ENCODE results near the gene COA7. TPM values are rescaled to one million over a fixed set of nuclear protein-coding genes. Genes with fewer than 3 reads are reported as not detected.
"Not testable (repeated sequence)": the region's sequence is repeated elsewhere in the genome, so short reads cannot be mapped to it uniquely, and the experiment has no call there.

The COA7 gene
- polyA plus RNA-seq (ENCODE audit: insufficient read length in 3 of 3): 10 to 100 TPM; 17.8 to 20.2 (median 19.6) TPM

- DNase-seq (ENCODE audit: low read depth in 3 of 3, low spot score in 2 of 3): peak; percentile 65 to 79 (median 78)
These were observed at the start of gene COA7 for GRCh38 chr1:52697795-52698674. COA7 (minus strand) TSS chr1:52698347; CDS start chr1:52698326, 21 bp downstream.

- DNase-seq (ENCODE audit: low read depth in 3 of 3, low spot score in 2 of 3): no peak
These were observed 49.3 kb upstream of the COA7 start for GRCh38 chr1:52747450-52747849.

DNA sequence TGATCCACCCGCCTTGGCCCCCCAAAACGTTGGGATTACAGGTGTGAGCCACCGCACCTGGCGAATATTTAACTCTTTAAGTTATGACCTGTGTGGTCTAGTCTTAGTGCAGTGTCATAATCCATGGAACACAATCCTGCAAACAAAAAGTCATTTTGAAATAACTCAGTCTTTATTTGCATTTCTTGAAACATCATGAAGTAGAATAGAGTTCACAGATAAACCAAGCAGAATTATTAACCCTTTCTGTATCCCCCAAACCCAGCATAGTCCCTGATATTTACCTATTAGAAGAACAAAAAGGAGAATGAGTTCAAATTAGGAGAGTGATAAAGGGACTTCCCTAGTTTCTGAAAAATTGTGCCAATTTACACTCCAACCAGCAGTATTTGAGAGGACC, 48.0 kb upstream of the COA7 start:
- DNase-seq (ENCODE audit: low read depth in 3 of 3, low spot score in 2 of 3): no peak

DNA sequence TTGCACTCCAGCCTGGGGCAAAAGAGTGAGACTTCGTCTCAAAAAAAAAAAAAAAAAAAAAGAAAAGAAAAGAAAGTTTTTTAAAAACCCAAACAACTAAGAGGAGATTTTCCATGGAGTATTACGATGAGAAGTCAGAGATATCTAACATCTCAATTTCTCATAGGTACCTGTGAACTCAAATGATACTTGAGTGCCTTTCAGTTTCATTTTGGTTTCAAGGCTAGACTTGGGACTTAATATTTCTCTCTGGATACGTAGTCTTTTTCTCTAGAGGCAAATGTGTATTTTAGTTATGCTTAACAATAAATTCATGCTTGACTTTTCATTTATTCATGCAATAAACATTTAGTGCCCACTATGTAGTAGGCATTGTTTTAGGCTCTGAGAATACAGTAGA, 43.1 kb upstream of the COA7 start:
- no peak for DNase-seq (ENCODE audit: low read depth in 3 of 3, low spot score in 2 of 3)

DNA sequence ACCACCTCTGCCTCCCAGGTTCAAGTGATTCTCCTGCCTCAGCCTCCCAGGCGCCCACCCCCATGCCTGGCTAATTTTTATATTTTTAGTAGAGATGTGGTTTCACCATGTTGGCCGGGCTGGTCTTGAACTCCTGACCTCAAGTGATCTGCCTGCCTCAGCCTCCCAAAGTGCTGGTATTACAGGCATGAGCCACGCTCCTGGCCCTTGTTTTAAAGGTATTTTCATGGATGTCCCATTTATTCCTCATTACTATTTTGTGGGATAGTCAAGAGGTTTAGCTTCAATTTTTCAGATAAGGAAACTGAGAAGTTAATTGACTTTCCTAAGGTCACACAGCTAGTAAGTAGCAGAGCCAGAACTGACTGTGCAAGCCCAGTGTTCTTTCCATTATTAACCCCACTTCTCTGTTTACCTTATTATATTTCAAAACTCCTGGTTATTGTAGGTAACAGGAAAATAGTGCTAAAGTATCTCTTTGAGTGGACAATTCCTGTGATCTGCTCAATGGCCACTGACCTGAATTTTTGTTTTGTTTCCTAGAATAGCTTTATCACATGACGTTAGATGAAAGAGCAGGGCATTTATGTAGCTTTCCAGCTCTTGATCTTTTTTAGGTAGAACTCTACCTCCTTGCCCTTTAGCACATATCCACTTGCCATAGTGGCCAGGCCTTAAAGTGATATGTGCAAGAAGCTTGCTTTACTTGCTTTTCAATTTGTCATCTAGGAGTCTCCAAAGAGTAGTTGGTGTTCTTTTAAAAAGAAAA, 41.7 kb upstream of the COA7 start:
- DNase-seq (ENCODE audit: low read depth in 3 of 3, low spot score in 2 of 3): no peak

DNA sequence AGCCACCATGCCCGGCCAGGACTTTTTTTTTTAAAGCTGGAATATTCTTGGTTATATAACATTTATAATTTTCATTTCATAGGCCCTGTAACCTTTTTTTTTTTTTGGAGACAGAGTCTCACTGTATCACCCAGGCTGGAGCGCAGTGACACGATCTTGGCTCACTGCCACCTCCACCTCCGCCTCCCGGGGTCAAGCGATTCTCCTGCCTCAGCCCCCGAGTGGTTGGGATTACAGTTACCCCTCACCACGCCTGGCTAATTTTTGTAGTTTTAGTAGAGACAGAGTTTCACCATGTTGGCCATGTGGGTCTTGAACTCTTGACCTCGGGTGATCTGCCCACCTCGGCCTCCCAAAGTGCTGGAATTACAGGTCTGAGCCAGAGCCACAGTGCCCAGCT, 40.7 kb upstream of the COA7 start:
- DNase-seq (ENCODE audit: low read depth in 3 of 3, low spot score in 2 of 3): no peak

DNA sequence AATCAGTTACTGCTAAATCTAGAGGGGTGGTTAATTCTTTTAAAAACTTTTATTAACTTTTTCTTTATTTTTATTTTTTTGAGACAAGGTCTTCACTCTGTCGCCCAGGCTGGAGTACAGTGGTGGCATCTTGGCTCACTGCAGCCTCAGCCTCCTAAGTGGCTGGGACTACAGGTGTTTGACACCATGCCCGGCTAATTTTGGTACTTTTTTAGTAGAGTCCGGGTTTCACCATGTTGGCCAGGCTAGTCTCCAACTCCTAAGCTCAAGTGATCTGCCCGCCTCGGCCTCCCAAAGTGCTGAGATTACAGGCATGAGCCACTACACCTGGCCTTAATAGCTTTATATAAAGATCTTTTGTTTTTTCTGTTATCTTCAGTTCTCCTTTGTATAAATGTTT, 40.0 kb upstream of the COA7 start:
- DNase-seq (ENCODE audit: low read depth in 3 of 3, low spot score in 2 of 3): no peak

- not testable (repeated sequence) for DNase-seq (ENCODE audit: low read depth in 3 of 3, low spot score in 2 of 3)
These were observed 37.2 kb upstream of the COA7 start for GRCh38 chr1:52735371-52735770.

DNA sequence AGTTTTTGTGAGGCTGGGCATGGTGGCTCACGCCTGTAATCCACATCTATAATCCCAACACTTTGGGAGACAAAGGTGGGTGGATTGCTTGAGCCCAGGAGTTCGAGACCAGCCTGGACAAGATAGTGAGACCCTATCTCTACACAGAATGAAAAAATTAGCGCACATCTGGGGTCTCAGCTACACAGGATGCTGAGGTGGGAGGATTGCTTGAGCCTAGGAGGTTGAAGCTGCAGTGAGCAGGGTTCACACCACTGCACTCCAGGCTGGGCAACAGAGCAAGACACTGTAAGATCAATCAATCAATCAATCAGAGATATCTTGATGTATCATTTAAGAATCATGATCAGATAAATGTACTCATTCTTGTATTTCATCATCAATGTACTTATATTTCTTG, 35.2 kb upstream of the COA7 start:
- no peak for DNase-seq (ENCODE audit: low read depth in 3 of 3, low spot score in 2 of 3)

GRCh38 chr1:52727956-52728656, 30.0 kb upstream of the COA7 start:
- DNase-seq (ENCODE audit: low read depth in 3 of 3, low spot score in 2 of 3): no peak

- DNase-seq (ENCODE audit: low read depth in 3 of 3, low spot score in 2 of 3): no peak
These were observed 29.0 kb upstream of the COA7 start for GRCh38 chr1:52727114-52727586.

DNA sequence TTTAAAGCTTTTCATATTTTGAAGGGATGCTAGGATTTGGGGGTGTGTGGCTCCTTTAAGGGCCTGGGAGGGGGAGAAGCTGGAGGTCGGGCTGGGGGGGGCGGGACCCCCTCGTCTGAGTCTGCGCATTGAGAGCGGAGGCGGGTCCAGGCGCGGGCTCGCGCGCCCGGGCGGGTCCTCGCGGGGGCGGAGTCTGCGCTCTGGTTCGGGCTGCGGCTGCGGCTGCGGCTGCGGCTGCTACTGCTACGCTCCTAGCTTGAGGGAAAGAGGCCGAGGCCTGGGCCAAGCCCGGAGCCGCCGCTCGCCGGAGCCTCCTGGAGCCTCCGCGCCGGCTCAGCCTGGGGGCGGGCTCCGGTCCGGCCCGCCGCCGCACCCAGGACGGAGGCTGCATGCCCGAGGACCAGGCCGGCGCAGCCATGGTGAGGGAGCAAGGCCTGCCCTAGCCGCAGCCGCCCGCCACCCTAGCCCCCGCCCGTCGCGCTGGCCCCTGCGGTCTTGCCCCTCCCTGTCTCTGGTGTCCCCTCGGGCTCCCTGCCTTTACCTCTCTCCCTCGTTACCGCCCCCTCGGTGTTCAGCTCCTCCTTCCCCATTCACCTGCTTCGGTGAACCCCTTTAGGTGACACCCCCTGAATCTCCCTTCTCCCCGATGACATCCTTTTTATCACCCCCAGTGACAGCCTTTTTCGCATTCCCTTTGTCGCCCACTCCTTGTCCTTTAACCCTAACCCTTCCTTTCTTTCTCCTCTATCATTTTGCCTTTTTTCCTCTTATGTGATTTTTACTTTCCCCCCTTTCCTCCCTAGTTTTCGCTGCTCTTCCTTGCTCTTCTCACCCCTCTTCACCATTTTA, 28.3 kb upstream of the COA7 start, which contains the start of gene ZYG11B:
Gene ZYG11B (plus strand): TSS at position 189 of the 849 bp plus-strand sequence. CDS start 201 bp downstream, at position 390.
- peak; percentile 64 to 84 (median 74) for DNase-seq (ENCODE audit: low read depth in 3 of 3, low spot score in 2 of 3)

GRCh38 chr1:52725903-52726264, 27.7 kb upstream of the COA7 start:
- no peak for DNase-seq (ENCODE audit: low read depth in 3 of 3, low spot score in 2 of 3)

DNA sequence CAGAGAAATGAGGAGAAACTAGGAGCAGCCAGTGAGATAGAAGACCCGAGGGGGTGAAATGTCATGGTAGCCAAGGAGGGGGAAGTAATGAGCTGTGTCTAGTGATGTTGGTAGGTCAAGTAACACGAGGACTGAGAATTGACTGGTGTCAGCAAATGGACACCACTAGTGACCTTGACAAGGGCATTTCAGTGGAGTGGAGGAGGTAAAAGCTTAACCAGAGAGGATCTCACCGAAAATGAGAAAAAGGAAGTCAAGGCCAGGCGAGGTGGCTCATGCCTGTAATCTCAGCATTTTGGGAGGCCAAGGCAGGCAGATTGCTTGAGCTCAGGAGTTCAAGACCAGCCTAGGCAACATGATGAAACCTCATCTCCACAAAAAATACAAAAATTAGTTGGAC, 25.1 kb upstream of the COA7 start:
- no peak for DNase-seq (ENCODE audit: low read depth in 3 of 3, low spot score in 2 of 3)

DNA sequence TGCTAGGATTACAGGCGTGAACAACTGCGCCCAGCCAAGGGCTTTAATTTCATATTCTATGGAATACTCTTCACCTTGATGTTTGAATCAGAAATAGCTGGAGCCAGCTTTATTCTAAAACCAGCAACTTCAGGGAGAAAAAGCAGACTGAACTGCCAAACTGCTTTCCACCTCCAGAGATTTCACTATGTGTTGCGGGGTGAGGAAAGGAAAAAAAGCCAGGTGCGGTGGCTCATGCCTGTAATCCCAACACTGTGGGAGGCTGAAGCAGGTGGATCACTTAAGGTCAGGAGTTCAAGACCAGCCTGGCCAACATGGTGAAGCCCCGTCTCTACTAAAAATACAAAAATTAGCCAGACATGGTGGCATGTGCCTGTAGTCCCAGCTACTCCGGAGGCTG, 17.1 kb upstream of the COA7 start:
- DNase-seq (ENCODE audit: low read depth in 3 of 3, low spot score in 2 of 3): not testable (repeated sequence)

DNA sequence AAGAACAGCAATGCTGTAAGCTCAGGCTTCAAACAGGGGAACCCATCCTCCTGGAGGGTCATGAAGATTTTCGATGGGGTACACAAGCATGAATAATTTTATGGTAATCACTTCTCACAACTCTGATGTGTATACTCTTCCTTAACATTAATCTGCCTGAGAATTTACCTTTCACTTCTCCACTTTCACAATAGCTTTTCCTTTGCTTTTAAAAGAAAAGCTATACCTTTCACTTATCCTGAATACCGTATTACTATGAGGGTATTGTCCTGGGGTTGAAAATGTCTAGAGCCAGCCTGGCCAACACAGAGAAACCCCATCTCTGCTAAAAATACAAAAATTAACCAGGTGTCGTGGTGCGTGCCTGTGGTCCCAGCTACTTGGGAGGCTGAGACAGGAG, 15.4 kb upstream of the COA7 start:
- no peak for DNase-seq (ENCODE audit: low read depth in 3 of 3, low spot score in 2 of 3)

DNA sequence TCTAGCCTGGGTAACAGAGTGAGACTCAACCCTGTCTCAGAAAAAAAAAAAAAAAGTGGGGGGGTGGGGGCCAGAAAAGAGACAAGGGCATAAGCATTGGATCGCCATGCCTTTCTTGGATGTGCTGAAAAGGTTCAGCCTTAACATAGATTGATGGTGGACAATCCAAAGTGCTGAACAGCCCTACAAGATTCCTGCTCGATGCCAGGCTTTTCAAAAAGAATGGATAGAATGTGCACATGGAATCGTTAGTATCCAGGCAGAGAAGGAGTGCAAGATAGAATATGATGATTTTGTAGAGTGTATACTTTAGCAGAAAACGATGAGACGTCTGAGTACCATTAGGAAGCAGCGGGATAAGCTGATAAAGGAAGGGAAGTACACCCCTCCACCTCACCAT, 10.9 kb upstream of the COA7 start:
- DNase-seq (ENCODE audit: low read depth in 3 of 3, low spot score in 2 of 3): no peak

- no peak for DNase-seq (ENCODE audit: low read depth in 3 of 3, low spot score in 2 of 3)
These were observed 9.9 kb upstream of the COA7 start for GRCh38 chr1:52707927-52708655.

Measured in right renal cortex interstitium (tissue), 3 donors.